H9 (cell line): ENCODE results near the gene RORC. TPM values are rescaled to one million over a fixed set of nuclear protein-coding genes. Genes with fewer than 3 reads are reported as not detected.

ENCODE experiments used
- DNase-seq: peaks from one replicate; pipeline ENCODE4 v3.0.0-alpha.2; 2017
- H2AFZ ChIP-seq: one replicate; pipeline ENCODE4 v1.6.1; 2013; ENCODE audit warnings: mild to moderate bottlenecking, low read length, control low read depth, moderate library complexity
- H2AK5ac ChIP-seq: 2 replicates; pipeline ENCODE4 v1.6.1; 2013; ENCODE audit warnings: low read length, control low read depth, mixed read lengths; ENCODE audit not compliant: insufficient read length
- H2BK120ac ChIP-seq: one replicate; pipeline ENCODE4 v1.6.1; 2013; ENCODE audit warnings: low read depth, mild to moderate bottlenecking, low read length, control low read depth, inconsistent platforms; ENCODE audit not compliant: poor library complexity, severe bottlenecking
- H2BK12ac ChIP-seq: 2 replicates; pipeline ENCODE4 v1.6.1; 2013; ENCODE audit warnings: low read length, control low read depth, mixed read lengths, low read depth; ENCODE audit not compliant: insufficient read length
- H2BK15ac ChIP-seq: 2 replicates; pipeline ENCODE4 v1.6.1; 2013; ENCODE audit warnings: low read depth, low read length, control low read depth
- H2BK20ac ChIP-seq: one replicate; pipeline ENCODE4 v1.6.1; 2013; ENCODE audit warnings: low read depth, mild to moderate bottlenecking, low read length, control low read depth, inconsistent platforms; ENCODE audit not compliant: poor library complexity, severe bottlenecking
- H2BK5ac ChIP-seq: 2 replicates; pipeline ENCODE4 v1.6.1; 2013; ENCODE audit warnings: low read length, control low read depth, mixed read lengths; ENCODE audit not compliant: insufficient read length
- H3K14ac ChIP-seq: 2 replicates; pipeline ENCODE4 v1.6.1; 2013; ENCODE audit warnings: low read length, control low read depth; ENCODE audit not compliant: insufficient read depth
- H3K18ac ChIP-seq: 2 replicates; pipeline ENCODE4 v1.6.1; 2013; ENCODE audit warnings: low read depth, mild to moderate bottlenecking, mixed read lengths, low read length, control low read depth; ENCODE audit not compliant: insufficient read length
- H3K23ac ChIP-seq: 2 replicates; pipeline ENCODE4 v1.6.1; 2013; ENCODE audit warnings: low read length, control low read depth, mixed read lengths, low read depth; ENCODE audit not compliant: insufficient read length
- H3K23me2 ChIP-seq: 2 replicates; pipeline ENCODE4 v1.6.1; 2013; ENCODE audit warnings: low read depth, mild to moderate bottlenecking, mixed read lengths, low read length, control low read depth; ENCODE audit not compliant: insufficient read length, poor library complexity, severe bottlenecking
- H3K27ac ChIP-seq: 2 replicates; pipeline ENCODE4 v1.5.1; 2013; ENCODE audit warnings: low read length, control low read depth, mixed read lengths, low read depth; ENCODE audit not compliant: insufficient read length
- H3K27me3 ChIP-seq: 2 replicates; pipeline ENCODE4 v1.6.1; 2013; ENCODE audit warnings: low read length, control low read depth, inconsistent platforms; ENCODE audit not compliant: insufficient read depth
- H3K4ac ChIP-seq: 2 replicates; pipeline ENCODE4 v1.6.1; 2013; ENCODE audit warnings: low read depth, mild to moderate bottlenecking, control low read depth, inconsistent platforms, low read length, moderate library complexity
- H3K4me1 ChIP-seq: 2 replicates; pipeline ENCODE4 v1.6.1; 2013; ENCODE audit warnings: low read length, control low read depth, inconsistent platforms; ENCODE audit not compliant: insufficient read depth
- H3K4me2 ChIP-seq: 2 replicates; pipeline ENCODE4 v1.6.1; 2013; ENCODE audit warnings: low read length, control low read depth, mixed read lengths; ENCODE audit not compliant: insufficient read length, insufficient read depth
- H3K56ac ChIP-seq: 2 replicates; pipeline ENCODE4 v1.6.1; 2013; ENCODE audit warnings: low read depth, mild to moderate bottlenecking, mixed read lengths, low read length, control low read depth; ENCODE audit not compliant: insufficient read length
- H3K79me1 ChIP-seq: 2 replicates; pipeline ENCODE4 v1.6.1; 2013; ENCODE audit warnings: low read depth, mild to moderate bottlenecking, moderate library complexity, low read length, control low read depth, inconsistent platforms; ENCODE audit not compliant: insufficient read depth, poor library complexity, severe bottlenecking
- H3K79me2 ChIP-seq: 2 replicates; pipeline ENCODE4 v1.6.1; 2013; ENCODE audit warnings: low read length, control low read depth, inconsistent platforms; ENCODE audit not compliant: insufficient read depth
- H3K9ac ChIP-seq: 2 replicates; pipeline ENCODE4 v1.6.1; 2013; ENCODE audit warnings: low read length, control low read depth, mixed read lengths; ENCODE audit not compliant: insufficient read length; ENCODE audit errors: extremely low read depth
- H3K9me3 ChIP-seq: one replicate; pipeline ENCODE4 v1.6.1; 2013; ENCODE audit warnings: low read depth, low read length, inconsistent platforms; ENCODE audit not compliant: control insufficient read depth
- H3T11ph ChIP-seq: one replicate; pipeline ENCODE4 v1.6.1; 2013; ENCODE audit warnings: mild to moderate bottlenecking, low read length, control low read depth, inconsistent platforms
- H4K20me1 ChIP-seq: one replicate; pipeline ENCODE4 v1.6.1; 2013; ENCODE audit not compliant: control insufficient read depth, insufficient read length, insufficient read depth
- H4K5ac ChIP-seq: 2 replicates; pipeline ENCODE4 v1.6.1; 2013; ENCODE audit warnings: low read depth, mild to moderate bottlenecking, mixed read lengths, low read length, control low read depth; ENCODE audit not compliant: insufficient read length
- H4K8ac ChIP-seq: replicated peaks from 2 replicates; pipeline ENCODE4 v1.6.1; 2013; ENCODE audit warnings: low read length, control low read depth, mixed read lengths, low read depth; ENCODE audit not compliant: insufficient read length
- H4K91ac ChIP-seq: 2 replicates; pipeline ENCODE4 v1.6.1; 2013; ENCODE audit warnings: low read depth, mild to moderate bottlenecking, moderate library complexity, mixed read lengths, low read length, control low read depth; ENCODE audit not compliant: insufficient read length
- H3K27ac Mint-ChIP-seq, 3 experiments: 2 replicates in 2 of 3; 3 replicates in 1 of 3; pipeline ENCODE4 v1.8.0; 2020 to 2021; ENCODE audit warnings: mixed read lengths in 3 of 3, mild to moderate bottlenecking in 1 of 3, moderate library complexity in 1 of 3
- H3K27me3 Mint-ChIP-seq: 2 replicates; pipeline ENCODE4 v1.8.0; 2021; ENCODE audit warnings: low read depth, mild to moderate bottlenecking, moderate library complexity, mixed read lengths
- H3K36me3 Mint-ChIP-seq, 3 experiments: 2 replicates in 2 of 3; 3 replicates in 1 of 3; pipeline ENCODE4 v1.8.0; 2020 to 2021; ENCODE audit warnings: low read depth in 3 of 3, mixed read lengths in 3 of 3; ENCODE audit not compliant: insufficient read depth in 1 of 3
- H3K4me1 Mint-ChIP-seq, 2 experiments: 2 replicates each; pipeline ENCODE4 v1.8.0; 2020; ENCODE audit warnings: mixed read lengths in 2 of 2
- H3K4me3 Mint-ChIP-seq, 2 experiments: 2 replicates in 1 of 2; 3 replicates in 1 of 2; pipeline ENCODE4 v1.8.0; 2020 to 2021; ENCODE audit warnings: mild to moderate bottlenecking in 2 of 2, mixed read lengths in 2 of 2, moderate library complexity in 1 of 2
- H3K9me3 Mint-ChIP-seq, 2 experiments: 2 replicates in 1 of 2; 3 replicates in 1 of 2; pipeline ENCODE4 v1.8.0; 2020; ENCODE audit warnings: mild to moderate bottlenecking in 2 of 2, mixed read lengths in 2 of 2, moderate library complexity in 1 of 2
- WGBS: extraction: QIAGEN DNeasy Blood & Tissue Kit; methylation state at CpG from one replicate; pipeline ENCODE4 v1.1.7; 2013; ENCODE audit warnings: missing lambda C conversion rate, low lambda C conversion rate, mixed read lengths; ENCODE audit not compliant: insufficient read length; ENCODE audit errors: extremely low coverage; 5-methylcytosine and 5-hydroxymethylcytosine counted together
- long read RNA-seq: library from polyadenylated mRNA; unstranded; transcript quantifications from one replicate; pipeline ENCODE4 v2.0.0, GENCODE V29; 2020
- total RNA-seq: library from RNA; stranded (reverse); gene quantifications from 2 replicates; pipeline ENCODE4 v1.2.1, GENCODE V29; 2021
- TF ChIP-seq, protein P1 (sequence below): fragments of 200-600 bp; sonication (generic); conservative IDR thresholded peaks from 3 replicates; pipeline ENCODE4 v1.8.0; 2021; ENCODE audit warnings: antibody characterized with exemption, mild to moderate bottlenecking

The RORC gene
- 0.46 and 0.52 TPM in 2 replicates for total RNA-seq
- long read RNA-seq, partial matches to known transcripts: 1 of 1 reads
- long read RNA-seq, other reads (novel, unspliced or antisense): 0 of 1 reads

DNA sequence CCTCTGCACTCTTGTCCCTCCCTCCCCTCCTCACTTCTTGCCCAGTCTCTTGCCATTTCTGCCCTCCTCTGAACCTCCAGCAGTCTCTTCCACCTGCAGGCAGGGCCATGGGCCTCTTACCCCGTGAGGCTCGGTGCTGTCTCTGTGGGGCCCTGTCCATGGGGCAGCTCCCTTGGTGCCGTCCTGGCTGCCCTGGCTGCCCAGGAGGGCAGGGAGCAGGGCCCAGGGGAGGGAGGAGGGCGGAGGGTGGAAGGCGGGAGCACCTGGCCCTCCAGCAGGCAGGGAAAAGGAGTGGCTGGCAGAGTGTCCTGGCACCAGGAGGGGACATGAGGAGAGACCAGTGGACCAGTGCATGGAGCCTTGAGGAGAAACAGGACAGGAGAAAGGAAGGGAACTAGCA, at the start of gene RORC:
Gene RORC (minus strand): TSS at position 198 of the 400 bp plus-strand sequence. CDS start 38 bp downstream, at position 160.
- Histone ChIP-seq H2AK5ac (no peak within 1 kb of the TSS), H3K14ac (no peak within 1 kb of the TSS; the same call in 1 of the 2 replicates), H2BK20ac (no peak within 1 kb of the TSS), H2BK12ac (no peak within 1 kb of the TSS), H3K27me3 (no peaks in the 10 kb centered on the region), H3K56ac (no peak within 1 kb of the TSS), H3K18ac (peak within 1 kb of the TSS; percentile 40), H3K4ac (no peak within 1 kb of the TSS; the same call in 1 of the 2 replicates), H3T11ph (no peak within 1 kb of the TSS), H3K9ac (no peak within 1 kb of the TSS), H3K27ac (no peak within 1 kb of the TSS), H3K4me1 (peaks cover 14% of the 10 kb centered on the region; the same call in 1 of the 2 replicates), H2BK5ac (no peak within 1 kb of the TSS), H4K8ac (no peak within 1 kb of the TSS), H3K79me1 (no peaks in the 10 kb centered on the region), H3K23ac (no peak within 1 kb of the TSS), H3K9me3 (no peaks in the 10 kb centered on the region), H2BK120ac (no peak within 1 kb of the TSS), H4K5ac (no peak within 1 kb of the TSS), H4K91ac (no peak within 1 kb of the TSS), H3K4me2 (no peak within 1 kb of the TSS), H4K20me1 (no peaks in the 10 kb centered on the region), H2AFZ (no peak within 1 kb of the TSS), H3K79me2 (no peaks in the 10 kb centered on the region), H2BK15ac (no peak within 1 kb of the TSS), H3K23me2 (no peaks in the 10 kb centered on the region)
- DNase-seq: no peak
- Mint-ChIP-seq H3K27me3 (peaks cover 7% of the 10 kb centered on the region), H3K36me3 (no peaks in the 10 kb centered on the region), H3K4me3 (peak within 1 kb of the TSS in 1 of 2 experiments; percentile 23; a peak in 2 of 5 replicates), H3K27ac (peak within 1 kb of the TSS in 2 of 3 experiments; percentile 7 to 40; a peak in 2 of 7 replicates), H3K4me1 (peaks cover 32 to 41% of the 10 kb centered on the region in 2 experiments), H3K9me3 (no peaks in the 10 kb centered on the region)
- WGBS: no CpG with 5 or more reads among the region's 5 CpGs
- TF ChIP-seq, protein P1, sequence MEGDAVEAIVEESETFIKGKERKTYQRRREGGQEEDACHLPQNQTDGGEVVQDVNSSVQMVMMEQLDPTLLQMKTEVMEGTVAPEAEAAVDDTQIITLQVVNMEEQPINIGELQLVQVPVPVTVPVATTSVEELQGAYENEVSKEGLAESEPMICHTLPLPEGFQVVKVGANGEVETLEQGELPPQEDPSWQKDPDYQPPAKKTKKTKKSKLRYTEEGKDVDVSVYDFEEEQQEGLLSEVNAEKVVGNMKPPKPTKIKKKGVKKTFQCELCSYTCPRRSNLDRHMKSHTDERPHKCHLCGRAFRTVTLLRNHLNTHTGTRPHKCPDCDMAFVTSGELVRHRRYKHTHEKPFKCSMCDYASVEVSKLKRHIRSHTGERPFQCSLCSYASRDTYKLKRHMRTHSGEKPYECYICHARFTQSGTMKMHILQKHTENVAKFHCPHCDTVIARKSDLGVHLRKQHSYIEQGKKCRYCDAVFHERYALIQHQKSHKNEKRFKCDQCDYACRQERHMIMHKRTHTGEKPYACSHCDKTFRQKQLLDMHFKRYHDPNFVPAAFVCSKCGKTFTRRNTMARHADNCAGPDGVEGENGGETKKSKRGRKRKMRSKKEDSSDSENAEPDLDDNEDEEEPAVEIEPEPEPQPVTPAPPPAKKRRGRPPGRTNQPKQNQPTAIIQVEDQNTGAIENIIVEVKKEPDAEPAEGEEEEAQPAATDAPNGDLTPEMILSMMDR: no peak
